ENCODE data around the gene BIRC2.
"Not testable (repeated sequence)": the region's sequence is repeated elsewhere in the genome, so short reads cannot be mapped to it uniquely, and the experiment has no call there.

GRCh38 chr11:102300837-102301236, 46.2 kb upstream of the BIRC2 start:
- not testable (repeated sequence) for TF ChIP-seq CTCF, POLR2A (IDR thresholded peaks at IDR 0.05)
